ENCODE measurements around the gene PLBD1. TPM values are rescaled to one million over a fixed set of nuclear protein-coding genes. Genes with fewer than 3 reads are reported as not detected.

PLBD1 gene
- total RNA-seq, 1 donor from 2014 or later = not detected

DNA sequence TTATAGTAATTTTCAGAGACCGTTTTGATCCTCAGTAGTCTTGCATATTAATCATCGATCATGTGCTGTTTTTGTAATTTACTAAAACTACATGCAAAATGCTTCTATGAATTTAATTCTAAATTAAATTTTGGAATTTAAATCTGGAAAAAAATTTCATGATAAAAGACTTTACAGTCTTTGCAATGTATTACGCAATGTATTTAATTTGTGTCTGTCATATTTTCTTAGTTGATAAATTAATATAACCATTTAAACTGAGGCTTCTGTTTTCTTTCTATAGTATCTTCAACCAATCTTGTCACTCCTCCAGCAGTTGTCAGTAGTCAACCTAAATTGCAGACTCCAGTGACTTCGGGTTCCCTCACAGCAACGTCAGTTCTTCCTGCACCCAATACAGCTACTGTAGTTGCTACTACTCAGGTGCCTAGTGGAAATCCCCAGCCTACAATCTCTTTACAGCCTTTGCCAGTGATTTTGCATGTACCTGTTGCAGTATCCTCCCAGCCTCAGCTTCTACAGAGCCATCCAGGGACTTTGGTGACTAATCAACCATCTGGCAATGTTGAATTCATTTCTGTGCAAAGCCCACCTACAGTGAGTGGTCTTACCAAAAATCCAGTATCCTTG, 107.4 kb downstream of the PLBD1 start:
- H3K9me3 Mint-ChIP-seq = no peaks in the 10 kb centered on the region
- H3K36me3 Mint-ChIP-seq (ENCODE audit: low read depth) = peaks cover 62% of the 10 kb centered on the region
- peaks cover 14% of the 10 kb centered on the region for H3K4me1 Mint-ChIP-seq (ENCODE audit: low read depth)
- no peak overlapping the region for H3K4me3 Mint-ChIP-seq (ENCODE audit: low read depth)
- no peak for DNase-seq (ENCODE audit: low spot score)
- H3K27me3 Mint-ChIP-seq (ENCODE audit: low read depth) = no peaks in the 10 kb centered on the region
- intact Hi-C loops (cut with micrococcal nuclease) = no loop called here
- no peak overlapping the region for H3K27ac Mint-ChIP-seq

DNA sequence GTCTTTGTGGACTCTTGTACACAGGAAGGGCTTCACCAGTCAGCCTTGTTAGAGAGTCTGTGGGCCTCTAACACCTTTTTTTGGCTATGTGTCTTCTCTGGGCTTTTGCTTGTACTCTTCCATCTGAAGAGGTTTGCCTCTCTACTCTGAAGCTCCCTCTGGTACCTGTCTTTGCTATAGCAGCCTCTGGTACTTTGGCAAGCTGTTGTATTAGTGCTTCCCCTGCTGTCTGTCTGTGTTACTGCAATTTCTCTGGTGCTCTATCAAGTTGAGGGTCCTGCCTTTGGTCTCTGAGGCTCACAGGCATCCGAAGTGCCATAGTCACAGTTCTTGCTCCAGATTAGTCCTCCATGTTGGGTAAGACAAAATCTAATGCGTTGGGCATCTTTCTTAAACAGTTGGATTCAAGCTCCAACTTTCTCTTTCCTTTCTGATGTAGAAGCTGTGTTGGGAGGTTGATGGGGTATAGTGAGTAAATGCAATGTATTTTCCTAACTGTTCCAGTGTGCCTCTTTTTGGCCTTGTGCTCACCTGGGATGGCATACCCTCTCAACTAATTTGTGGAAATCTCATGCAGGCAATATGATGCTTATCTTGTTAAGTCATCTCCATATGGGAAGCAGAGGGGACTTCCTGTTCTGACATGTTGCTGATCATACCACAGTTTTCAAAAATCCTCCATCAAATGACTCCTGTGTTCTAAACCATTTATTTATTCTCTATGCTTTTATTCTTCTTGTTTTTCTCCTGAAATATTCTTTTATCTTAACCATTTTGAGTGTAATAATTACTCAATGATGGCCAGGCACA, 113.4 kb downstream of the PLBD1 start:
- Mint-ChIP-seq H3K9me3 (peaks cover 27% of the 10 kb centered on the region), H3K4me3 (ENCODE audit: low read depth) (no peak overlapping the region), H3K36me3 (ENCODE audit: low read depth) (peaks cover 73% of the 10 kb centered on the region), H3K27me3 (ENCODE audit: low read depth) (no peaks in the 10 kb centered on the region), H3K4me1 (ENCODE audit: low read depth) (peaks cover 49% of the 10 kb centered on the region), H3K27ac (peak overlapping the region; percentile 83)
- peak; percentile 28 for DNase-seq (ENCODE audit: low spot score)
- intact Hi-C loops (cut with micrococcal nuclease) = loop anchor here (1.0 to 5.0 kb wide), 4 partner anchors 37 to 215 kb away; no protein-coding TSS in a partner anchor

Other genes with a start within 250 kb of the PLBD1 start
- 81.2 and 82.1 TPM in 2 replicates for gene ATF7IP, start 202.2 kb downstream of the PLBD1 start, total RNA-seq
- not detected in 2 replicates for gene GUCY2C, start 128.7 kb upstream of the PLBD1 start, total RNA-seq
- 128 and 134 TPM in 2 replicates for gene WBP11, start 235.6 kb upstream of the PLBD1 start, total RNA-seq
- gene C12orf60, start 235.8 kb upstream of the PLBD1 start, total RNA-seq = 2.2 and 2.8 TPM in 2 replicates
- not detected in 2 replicates for gene SMCO3, start 246.3 kb upstream of the PLBD1 start, total RNA-seq

All from activated T-helper 2 cell treated with anti-CD3 and anti-CD28 coated beads, Interferon-gamma antibody, Interleukin-2, Interleukin-4, amounts not matched to agents 10 μg/mL and 5 μg/mL and 100 μg/mL, durations not matched to agents 14 hours and 24 hours and 36 hours (primary cell).